Mucosa of stomach (tissue), 1 donor: ENCODE measurements around the gene ZNF407.
"Not testable (repeated sequence)": the region's sequence is repeated elsewhere in the genome, so short reads cannot be mapped to it uniquely, and the experiment has no call there.

Source experiments
- H3K27me3 ChIP-seq: one replicate; pipeline ENCODE4 v1.7.0; 2013; ENCODE audit warnings: mild to moderate bottlenecking, low read length; ENCODE audit not compliant: control insufficient read depth, insufficient read depth
- H3K36me3 ChIP-seq: one replicate; pipeline ENCODE4 v1.7.0; 2013; ENCODE audit warnings: low read length; ENCODE audit not compliant: control insufficient read depth, insufficient read depth
- H3K4me1 ChIP-seq: one replicate; pipeline ENCODE4 v1.7.0; 2013; ENCODE audit warnings: mild to moderate bottlenecking, low read length; ENCODE audit not compliant: control insufficient read depth, insufficient read depth
- H3K4me3 ChIP-seq: one replicate; pipeline ENCODE4 v1.7.0; 2013; ENCODE audit warnings: low read length
- H3K9ac ChIP-seq: one replicate; pipeline ENCODE4 v1.7.0; 2013; ENCODE audit warnings: mild to moderate bottlenecking, low read length, moderate library complexity
- H3K9me3 ChIP-seq: one replicate; pipeline ENCODE4 v1.7.0; 2013; ENCODE audit warnings: mild to moderate bottlenecking, low read length, moderate library complexity; ENCODE audit not compliant: control insufficient read depth
- donor health status: Pancreatic carcinoma.

ZNF407 gene

GRCh38 chr18:74967979-74968378 lies 370.3 kb downstream of the ZNF407 start:
- H3K36me3 ChIP-seq, result no peaks in the 10 kb centered on the region
- H3K9me3 ChIP-seq, result no peaks in the 10 kb centered on the region
- H3K4me1 ChIP-seq, result no peaks in the 10 kb centered on the region
- H3K27me3 ChIP-seq, result no peaks in the 10 kb centered on the region
- no peak overlapping the region for H3K4me3 ChIP-seq
- no peak overlapping the region for H3K9ac ChIP-seq

GRCh38 chr18:74971358-74971757 lies 373.7 kb downstream of the ZNF407 start:
- not testable (repeated sequence) for H3K9ac ChIP-seq, H3K27me3 ChIP-seq, H3K4me1 ChIP-seq, H3K36me3 ChIP-seq, H3K4me3 ChIP-seq, H3K9me3 ChIP-seq

- not testable (repeated sequence) for H3K36me3 ChIP-seq, H3K4me1 ChIP-seq
These were observed 374.1 kb downstream of the ZNF407 start for GRCh38 chr18:74971776-74972175.

GRCh38 chr18:74972354-74972753 lies 374.7 kb downstream of the ZNF407 start:
- no peaks in the 10 kb centered on the region for H3K4me1 ChIP-seq
- no peaks in the 10 kb centered on the region for H3K9me3 ChIP-seq
- no peaks in the 10 kb centered on the region for H3K27me3 ChIP-seq

More at GRCh38 chr18:74971776-74972175, 374.1 kb downstream of the ZNF407 start:
- H3K27me3 ChIP-seq, H3K4me3 ChIP-seq, H3K9ac ChIP-seq, H3K9me3 ChIP-seq: not testable (repeated sequence)

GRCh38 chr18:74975001-74975400 lies 377.3 kb downstream of the ZNF407 start:
- Histone ChIP-seq H3K36me3 (no peaks in the 10 kb centered on the region), H3K9me3 (no peaks in the 10 kb centered on the region), H3K4me1 (no peaks in the 10 kb centered on the region), H3K9ac (no peak overlapping the region), H3K4me3 (no peak overlapping the region), H3K27me3 (no peaks in the 10 kb centered on the region)

More at GRCh38 chr18:74972354-74972753, 374.7 kb downstream of the ZNF407 start:
- no peak overlapping the region for H3K9ac ChIP-seq
- no peaks in the 10 kb centered on the region for H3K36me3 ChIP-seq
- H3K4me3 ChIP-seq, result no peak overlapping the region

- Histone ChIP-seq H3K36me3 (no peaks in the 10 kb centered on the region), H3K27me3 (no peaks in the 10 kb centered on the region), H3K9me3 (no peaks in the 10 kb centered on the region), H3K4me1 (no peaks in the 10 kb centered on the region), H3K4me3 (no peak overlapping the region), H3K9ac (no peak overlapping the region)
These were observed 378.8 kb downstream of the ZNF407 start for GRCh38 chr18:74976331-74976909.

- no peak overlapping the region for H3K4me3 ChIP-seq
- no peaks in the 10 kb centered on the region for H3K4me1 ChIP-seq
- no peaks in the 10 kb centered on the region for H3K9me3 ChIP-seq
- H3K27me3 ChIP-seq, result no peaks in the 10 kb centered on the region
- H3K9ac ChIP-seq, result no peak overlapping the region
- H3K36me3 ChIP-seq, result no peaks in the 10 kb centered on the region
These were observed 379.4 kb downstream of the ZNF407 start for GRCh38 chr18:74977041-74977440.

GRCh38 chr18:74980669-74981068 lies 383.0 kb downstream of the ZNF407 start:
- H3K4me1 ChIP-seq, result no peaks in the 10 kb centered on the region
- H3K27me3 ChIP-seq, result no peaks in the 10 kb centered on the region
- no peak overlapping the region for H3K9ac ChIP-seq
- no peaks in the 10 kb centered on the region for H3K9me3 ChIP-seq
- H3K4me3 ChIP-seq, result no peak overlapping the region
- no peaks in the 10 kb centered on the region for H3K36me3 ChIP-seq

- no peak overlapping the region for H3K4me3 ChIP-seq
These were observed 383.8 kb downstream of the ZNF407 start for GRCh38 chr18:74981476-74981875.

GRCh38 chr18:74982946-74983635 lies 385.4 kb downstream of the ZNF407 start:
- Histone ChIP-seq H3K9ac (no peak overlapping the region), H3K36me3 (no peaks in the 10 kb centered on the region), H3K4me1 (no peaks in the 10 kb centered on the region), H3K27me3 (no peaks in the 10 kb centered on the region), H3K4me3 (no peak overlapping the region), H3K9me3 (no peaks in the 10 kb centered on the region)

More at GRCh38 chr18:74981476-74981875, 383.8 kb downstream of the ZNF407 start:
- Histone ChIP-seq H3K27me3 (no peaks in the 10 kb centered on the region), H3K36me3 (no peaks in the 10 kb centered on the region), H3K4me1 (no peaks in the 10 kb centered on the region), H3K9me3 (no peaks in the 10 kb centered on the region), H3K9ac (no peak overlapping the region)

- Histone ChIP-seq H3K4me1 (no peaks in the 10 kb centered on the region), H3K9me3 (no peaks in the 10 kb centered on the region), H3K27me3 (no peaks in the 10 kb centered on the region), H3K9ac (no peak overlapping the region), H3K4me3 (no peak overlapping the region), H3K36me3 (no peaks in the 10 kb centered on the region)
These were observed 391.5 kb downstream of the ZNF407 start for GRCh38 chr18:74989134-74989533.

GRCh38 chr18:74990563-74991081 lies 393.0 kb downstream of the ZNF407 start:
- Histone ChIP-seq H3K9me3 (no peaks in the 10 kb centered on the region), H3K4me1 (peaks cover 9% of the 10 kb centered on the region), H3K36me3 (no peaks in the 10 kb centered on the region), H3K9ac (no peak overlapping the region), H3K27me3 (no peaks in the 10 kb centered on the region), H3K4me3 (no peak overlapping the region)
